Keratinocyte (primary cell): ENCODE results near the gene MLLT3. TPM values are rescaled to one million over a fixed set of nuclear protein-coding genes. Genes with fewer than 3 reads are reported as not detected.
A peak's percentile ranks its signal among the peaks of the same experiment; 100 is the strongest.

Experiments
- DNase-seq: peaks from one replicate; pipeline ENCODE4 v3.0.0-alpha.2; 2011; ENCODE audit warnings: low read depth, missing footprints, low spot score
- FAIRE-seq: peaks from 2 replicates; lab custom pipeline; 2011; peaks lifted over from hg19 to GRCh38; lab: Jason Lieb, UNC
- H2AFZ ChIP-seq: 2 replicates; pipeline ENCODE4 v1.6.0; 2012; ENCODE audit warnings: low read length, control low read depth, inconsistent platforms; ENCODE audit not compliant: control insufficient read depth
- H3K27ac ChIP-seq: 2 replicates; pipeline ENCODE4 v1.5.1; 2011; ENCODE audit warnings: low read length; ENCODE audit not compliant: control insufficient read depth, insufficient read depth
- H3K27me3 ChIP-seq: 3 replicates; pipeline ENCODE4 v1.6.0; 2011; ENCODE audit warnings: low read length; ENCODE audit not compliant: control insufficient read depth, insufficient read depth; ENCODE audit errors: extremely low read depth
- H3K36me3 ChIP-seq, 2 experiments: 2 replicates in 1 of 2; 3 replicates in 1 of 2; pipeline ENCODE4 v1.5.1; 2011; ENCODE audit warnings: low read length in 2 of 2, mild to moderate bottlenecking in 1 of 2; ENCODE audit not compliant: control insufficient read depth in 2 of 2, insufficient read depth in 2 of 2; ENCODE audit errors: extremely low read depth in 1 of 2
- H3K4me1 ChIP-seq: 3 replicates; pipeline ENCODE4 v1.5.1; 2011; ENCODE audit warnings: low read length; ENCODE audit not compliant: control insufficient read depth, insufficient read depth; ENCODE audit errors: extremely low read depth
- H3K4me2 ChIP-seq: 3 replicates; pipeline ENCODE4 v1.6.0; 2011; ENCODE audit warnings: low read depth, low read length; ENCODE audit not compliant: control insufficient read depth, insufficient read depth; ENCODE audit errors: extremely low read depth
- H3K4me3 ChIP-seq, 3 experiments: fragments of 200-600 bp in 1 of 3; sonication (generic) in 1 of 3; 2 replicates in 2 of 3; 3 replicates in 1 of 3; pipeline ENCODE4 v1.5.1; 2011 to 2016; ENCODE audit warnings: low read length in 3 of 3, mild to moderate bottlenecking in 3 of 3, control low read depth in 2 of 3, inconsistent platforms in 1 of 3, low read depth in 1 of 3, mixed read lengths in 1 of 3, mixed run types in 1 of 3, moderate library complexity in 1 of 3; ENCODE audit not compliant: control insufficient read depth in 2 of 3, insufficient read depth in 2 of 3; ENCODE audit errors: extremely low read depth in 1 of 3
- H3K79me2 ChIP-seq: 2 replicates; pipeline ENCODE4 v1.6.0; 2012; ENCODE audit warnings: low read length; ENCODE audit not compliant: control insufficient read depth, insufficient read depth
- H3K9ac ChIP-seq: 3 replicates; pipeline ENCODE4 v1.6.0; 2011; ENCODE audit warnings: low read length; ENCODE audit not compliant: control insufficient read depth, insufficient read depth; ENCODE audit errors: extremely low read depth
- H3K9me1 ChIP-seq: 3 replicates; pipeline ENCODE4 v1.6.0; 2011; ENCODE audit warnings: low read length; ENCODE audit not compliant: control insufficient read depth, insufficient read depth; ENCODE audit errors: extremely low read depth
- H3K9me3 ChIP-seq: 2 replicates; pipeline ENCODE4 v1.5.1; 2012; ENCODE audit warnings: low read depth, low read length; ENCODE audit not compliant: control insufficient read depth
- H4K20me1 ChIP-seq: 3 replicates; pipeline ENCODE4 v1.6.0; 2011; ENCODE audit warnings: low read length; ENCODE audit not compliant: control insufficient read depth, insufficient read depth; ENCODE audit errors: extremely low read depth
- EZH2 ChIP-seq: IDR thresholded peaks from one replicate; pipeline ENCODE4 v1.6.1; 2012; ENCODE audit warnings: inconsistent platforms, mild to moderate bottlenecking, low read length, moderate library complexity
- dilution Hi-C: fragments of 300-500 bp; cut with MboI; formaldehyde crosslinking; loops from one replicate; pipeline ENCODE4 v1.7.0; 2020; ENCODE audit warnings: low sequenced_read_pairs; ENCODE audit not compliant: extremely low pct_ligation_motif_present
- polyA plus RNA-seq, 5 experiments: library from polyadenylated mRNA; depleted of rRNA in 3 of 5; stranded (reverse) in 3 of 5; stranded (forward) in 1 of 5; unstranded in 1 of 5; fragments of >200 nt; gene quantifications; 1 replicate in 1 of 5; 2 replicates in 3 of 5; 3 replicates in 1 of 5; pipeline versions ENCODE4 v1.2.1 to v1.2.3, GENCODE V29; 2011 to 2012; ENCODE audit warnings: missing spikeins in 2 of 5, low read depth in 1 of 5, low replicate concordance in 1 of 5
- TF ChIP-seq, protein P1 (sequence below), 3 experiments: IDR thresholded peaks in 1 of 3; conservative IDR thresholded peaks in 1 of 3; optimal IDR thresholded peaks in 1 of 3; 2 replicates in 2 of 3; 3 replicates in 1 of 3; pipeline versions ENCODE3 to v1.5.1; 2011; ENCODE audit warnings: low read length in 3 of 3, mild to moderate bottlenecking in 3 of 3, moderate library complexity in 2 of 3, control low read depth in 1 of 3, inconsistent platforms in 1 of 3; ENCODE audit not compliant: insufficient read depth in 2 of 3; ENCODE audit errors: extremely low read depth in 1 of 3

MLLT3 gene
- polyA plus RNA-seq, 1 donor (not counting 4 experiments of a cell fraction or from before 2014, with no cell fraction given), result 17.0 TPM

DNA sequence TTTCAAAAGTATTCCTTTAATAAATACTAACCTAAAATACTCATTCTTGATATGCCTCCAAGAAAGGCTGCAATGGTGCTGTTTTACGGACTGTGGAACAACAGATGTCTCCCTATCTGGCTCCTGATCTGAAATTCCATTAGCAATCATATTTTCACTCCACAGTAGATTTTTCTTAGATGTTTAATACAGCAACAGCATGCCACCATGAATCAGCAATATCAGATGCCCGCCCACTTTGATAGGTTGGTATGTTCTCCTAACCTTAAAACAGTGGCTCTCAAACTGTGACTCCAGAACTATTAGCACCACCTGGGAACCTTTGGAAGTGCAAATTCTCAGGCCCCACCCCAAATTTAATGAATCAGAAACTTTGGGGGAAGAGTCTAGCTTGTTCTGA, 110.2 kb downstream of the MLLT3 start:
- H3K9me3 ChIP-seq, result no peaks in the 10 kb centered on the region
- H2AFZ ChIP-seq, result no peak overlapping the region
- FAIRE-seq (no peak), DNase-seq (no peak)
- H4K20me1 ChIP-seq, result no peaks in the 10 kb centered on the region
- H3K27me3 ChIP-seq, result no peaks in the 10 kb centered on the region
- no peak for TF ChIP-seq EZH2
- TF ChIP-seq, protein P1, sequence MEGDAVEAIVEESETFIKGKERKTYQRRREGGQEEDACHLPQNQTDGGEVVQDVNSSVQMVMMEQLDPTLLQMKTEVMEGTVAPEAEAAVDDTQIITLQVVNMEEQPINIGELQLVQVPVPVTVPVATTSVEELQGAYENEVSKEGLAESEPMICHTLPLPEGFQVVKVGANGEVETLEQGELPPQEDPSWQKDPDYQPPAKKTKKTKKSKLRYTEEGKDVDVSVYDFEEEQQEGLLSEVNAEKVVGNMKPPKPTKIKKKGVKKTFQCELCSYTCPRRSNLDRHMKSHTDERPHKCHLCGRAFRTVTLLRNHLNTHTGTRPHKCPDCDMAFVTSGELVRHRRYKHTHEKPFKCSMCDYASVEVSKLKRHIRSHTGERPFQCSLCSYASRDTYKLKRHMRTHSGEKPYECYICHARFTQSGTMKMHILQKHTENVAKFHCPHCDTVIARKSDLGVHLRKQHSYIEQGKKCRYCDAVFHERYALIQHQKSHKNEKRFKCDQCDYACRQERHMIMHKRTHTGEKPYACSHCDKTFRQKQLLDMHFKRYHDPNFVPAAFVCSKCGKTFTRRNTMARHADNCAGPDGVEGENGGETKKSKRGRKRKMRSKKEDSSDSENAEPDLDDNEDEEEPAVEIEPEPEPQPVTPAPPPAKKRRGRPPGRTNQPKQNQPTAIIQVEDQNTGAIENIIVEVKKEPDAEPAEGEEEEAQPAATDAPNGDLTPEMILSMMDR (optimal IDR thresholded peaks at IDR 0.05 in 1 of 3, IDR thresholded peaks at IDR 0.05 in 1 of 3, conservative IDR thresholded peaks at IDR 0.05 in 1 of 3; ENCODE audit: extremely low read depth in 1 of 3, insufficient read depth in 2 of 3, low read length in 3 of 3), result no peak
- H3K79me2 ChIP-seq, result no peaks in the 10 kb centered on the region
- H3K36me3 ChIP-seq, result no peaks in the 10 kb centered on the region
- dilution Hi-C loops, result no loop called here
- no peak overlapping the region for H3K27ac ChIP-seq
- no peak overlapping the region for H3K4me3 ChIP-seq
- peak overlapping the region; percentile 5 for H3K4me2 ChIP-seq
- H3K9me1 ChIP-seq, result no peaks in the 10 kb centered on the region
- H3K4me1 ChIP-seq, result peaks cover 9% of the 10 kb centered on the region
- no peak overlapping the region for H3K9ac ChIP-seq

DNA sequence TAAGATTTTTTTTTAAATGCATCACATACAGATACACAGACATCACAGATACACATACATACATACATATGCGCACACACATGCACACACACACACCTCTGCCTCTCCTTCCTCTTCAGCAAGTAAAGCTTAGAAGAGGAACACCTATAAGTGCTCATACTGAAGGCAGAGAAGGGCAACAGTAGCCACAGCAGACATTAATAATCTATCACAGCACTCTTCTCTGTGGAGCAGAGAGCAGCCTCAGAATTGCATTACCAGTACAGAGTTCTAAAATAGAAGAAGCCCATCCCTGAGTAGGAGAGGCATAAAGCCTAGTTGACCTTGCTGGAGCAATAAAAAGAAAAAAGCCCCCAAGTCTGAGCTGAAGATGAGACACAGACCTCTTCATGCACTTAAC, 110.6 kb downstream of the MLLT3 start:
- H2AFZ ChIP-seq, result no peak overlapping the region
- no peak overlapping the region for H3K9ac ChIP-seq
- H4K20me1 ChIP-seq, result no peaks in the 10 kb centered on the region
- DNase-seq (no peak), FAIRE-seq (no peak)
- H3K27ac ChIP-seq, result no peak overlapping the region
- H3K9me1 ChIP-seq, result no peaks in the 10 kb centered on the region
- no peaks in the 10 kb centered on the region for H3K36me3 ChIP-seq
- no peaks in the 10 kb centered on the region for H3K79me2 ChIP-seq
- H3K4me2 ChIP-seq, result peak overlapping the region; percentile 5
- no peaks in the 10 kb centered on the region for H3K27me3 ChIP-seq
- dilution Hi-C loops, result no loop called here
- no peaks in the 10 kb centered on the region for H3K9me3 ChIP-seq
- no peak overlapping the region for H3K4me3 ChIP-seq
- H3K4me1 ChIP-seq, result peaks cover 9% of the 10 kb centered on the region
- TF ChIP-seq EZH2, result no peak
- TF ChIP-seq, protein P1 (optimal IDR thresholded peaks at IDR 0.05 in 1 of 3, IDR thresholded peaks at IDR 0.05 in 1 of 3, conservative IDR thresholded peaks at IDR 0.05 in 1 of 3; ENCODE audit: extremely low read depth in 1 of 3, insufficient read depth in 2 of 3, low read length in 3 of 3), result no peak
